GM12872 (cell line): ENCODE results near the gene TIAL1.

Experiments used
- CTCF ChIP-seq: IDR thresholded peaks from 3 replicates; pipeline ENCODE4 v1.5.1; 2011; ENCODE audit warnings: low read depth, mild to moderate bottlenecking, low read length, moderate library complexity; ENCODE audit not compliant: insufficient read depth

Gene TIAL1

GRCh38 chr10:119595676-119596515 is 868 bp downstream of the TIAL1 start:
- TF ChIP-seq CTCF, result no peak

GRCh38 chr10:119595134-119595675 is 1.6 kb downstream of the TIAL1 start:
- TF ChIP-seq CTCF, result no peak

GRCh38 chr10:119588071-119588470 is 8.7 kb downstream of the TIAL1 start:
- TF ChIP-seq CTCF, result no peak

- TF ChIP-seq CTCF, result no peak
Observed at GRCh38 chr10:119578355-119578754, 18.4 kb downstream of the TIAL1 start.

GRCh38 chr10:119575991-119576390 is 20.8 kb downstream of the TIAL1 start:
- no peak for TF ChIP-seq CTCF

- TF ChIP-seq CTCF, result no peak
Observed at GRCh38 chr10:119575506-119575905, 21.3 kb downstream of the TIAL1 start.

- TF ChIP-seq CTCF, result no peak
Observed at GRCh38 chr10:119567978-119568377, 28.8 kb downstream of the TIAL1 start.
